Stimulated activated CD8-positive, alpha-beta memory T cell treated with anti-CD3 and anti-CD28 coated beads, Interleukin-4, amount 100 ng/mL, for 48 hours (primary cell): Measurements from ENCODE around the gene SCT.
"Not testable (repeated sequence)": the region's sequence is repeated elsewhere in the genome, so short reads cannot be mapped to it uniquely, and the experiment has no call there.

Source experiments
- DNase-seq: peaks from one replicate; pipeline ENCODE4 v3.0.0-alpha.2; 2020

SCT gene

GRCh38 chr11:626475-627307 lies at the start of gene SCT:
Gene SCT, minus strand, starts transcription at chr11:627181. Its CDS starts 38 bp downstream, at chr11:627143.
- DNase-seq, result no peak

GRCh38 chr11:674406-674805 lies 47.4 kb upstream of the SCT start:
- no peak for DNase-seq

GRCh38 chr11:673866-674265 lies 46.9 kb upstream of the SCT start:
- no peak for DNase-seq

- DNase-seq, result no peak
Observed at GRCh38 chr11:665704-666281, 38.8 kb upstream of the SCT start.

- DNase-seq, result no peak
Observed at GRCh38 chr11:665062-665703, 38.2 kb upstream of the SCT start.

- peak; percentile 67 for DNase-seq
Observed at GRCh38 chr11:662689-663274, 35.8 kb upstream of the SCT start.

DNA sequence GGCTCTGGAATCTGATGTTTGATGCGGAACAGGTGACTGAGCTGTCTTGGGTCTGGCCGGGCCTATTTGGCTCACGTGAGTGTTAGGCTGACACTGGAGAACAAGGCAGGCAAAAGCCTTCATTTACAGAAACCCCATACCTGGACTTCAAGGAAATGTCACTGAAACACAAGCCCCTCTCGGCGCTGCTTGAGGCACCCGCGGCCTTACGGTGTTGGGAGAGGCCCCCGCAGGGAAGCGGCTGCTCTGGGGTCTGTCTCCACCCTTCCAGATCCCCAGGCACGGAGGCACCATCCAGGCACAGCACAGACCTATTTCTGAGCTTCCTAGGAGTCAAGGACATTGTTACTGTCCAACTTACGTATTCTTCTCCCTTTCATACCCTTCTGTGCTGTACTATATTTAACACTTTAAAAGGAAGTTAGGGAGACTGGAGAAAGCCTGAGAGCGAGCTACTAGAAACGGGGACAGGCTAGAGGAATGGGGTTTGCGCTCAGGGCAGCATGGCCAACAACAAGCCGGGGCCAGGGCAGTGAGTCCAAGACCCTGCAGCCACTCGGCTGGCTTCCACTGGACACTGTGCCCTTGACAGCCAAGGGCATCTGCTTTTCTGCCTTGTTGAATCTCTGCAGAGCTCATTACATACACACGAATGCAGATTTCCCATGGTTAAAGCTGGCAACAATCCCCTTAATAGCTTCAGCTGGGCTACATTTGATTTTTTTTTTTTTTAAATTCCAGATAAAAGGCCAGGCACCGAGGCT lies 33.9 kb upstream of the SCT start:
- no peak for DNase-seq

DNA sequence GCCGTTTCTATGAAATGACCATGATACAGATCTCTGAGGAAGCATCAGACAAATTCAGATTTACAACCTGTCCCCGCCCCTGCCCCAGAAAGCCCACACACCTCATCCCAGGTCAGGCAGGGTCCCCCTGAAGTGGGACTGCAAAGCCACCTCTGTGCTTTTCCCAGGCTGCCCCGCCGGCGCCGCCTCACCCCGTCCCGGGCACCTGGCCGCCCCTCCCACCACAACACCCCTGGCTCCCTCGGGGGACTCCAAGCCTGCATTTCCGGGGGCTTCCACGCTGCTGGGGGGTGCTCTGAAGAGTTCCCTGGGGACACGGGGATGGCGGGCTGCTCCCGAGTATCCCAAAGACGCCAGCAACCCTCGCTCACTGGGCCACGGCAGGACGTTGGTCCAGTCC lies 33.3 kb upstream of the SCT start:
- no peak for DNase-seq

DNA sequence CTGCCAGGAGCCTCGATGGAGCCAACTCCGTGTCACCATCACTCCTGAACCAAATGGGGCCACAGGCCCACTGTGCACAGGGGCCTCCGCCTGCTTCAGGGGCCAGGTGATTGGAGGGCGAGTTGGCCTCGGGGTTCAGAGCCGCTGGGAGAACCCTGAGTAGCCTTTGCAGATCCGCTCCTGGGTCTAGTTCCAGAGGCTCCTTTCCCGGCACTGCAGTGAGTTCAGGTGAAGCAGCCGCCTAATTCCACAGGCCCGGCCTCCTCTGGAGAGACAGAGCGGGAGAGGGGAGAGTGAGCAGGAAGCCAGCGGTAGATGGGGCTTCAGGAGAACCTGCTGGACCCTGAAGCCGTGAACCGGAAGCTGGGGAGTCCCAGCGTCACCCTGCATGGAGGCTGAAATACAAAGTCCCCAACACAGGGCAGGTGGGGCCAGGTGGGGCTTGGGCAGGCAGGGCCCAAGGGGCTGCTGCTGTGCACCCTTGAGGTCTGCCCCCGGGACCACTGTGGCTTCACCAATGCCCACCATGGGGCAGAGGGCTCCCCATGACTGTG lies 32.6 kb upstream of the SCT start:
- DNase-seq, result no peak

GRCh38 chr11:657691-658126 lies 30.7 kb upstream of the SCT start:
- DNase-seq, result no peak

DNA sequence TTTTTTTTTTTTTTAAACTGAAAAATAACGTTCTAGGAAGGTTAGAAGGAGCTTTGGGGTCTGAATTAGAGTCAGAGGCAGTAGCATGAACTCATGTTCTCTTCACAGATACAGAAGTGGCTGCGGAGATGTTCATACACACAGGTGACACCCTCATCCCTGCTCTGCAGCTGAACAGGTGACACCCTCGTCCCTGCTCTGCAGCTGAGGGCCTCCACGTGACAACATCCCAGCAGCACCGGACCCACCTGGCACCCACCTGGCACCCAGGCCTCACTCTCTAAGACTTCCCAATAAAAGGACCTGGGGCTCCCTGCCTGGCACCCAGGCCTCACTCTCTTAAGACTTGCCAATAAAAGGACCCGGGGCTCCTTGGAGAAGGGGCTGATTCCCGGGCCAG lies 29.9 kb upstream of the SCT start:
- DNase-seq, result no peak

DNA sequence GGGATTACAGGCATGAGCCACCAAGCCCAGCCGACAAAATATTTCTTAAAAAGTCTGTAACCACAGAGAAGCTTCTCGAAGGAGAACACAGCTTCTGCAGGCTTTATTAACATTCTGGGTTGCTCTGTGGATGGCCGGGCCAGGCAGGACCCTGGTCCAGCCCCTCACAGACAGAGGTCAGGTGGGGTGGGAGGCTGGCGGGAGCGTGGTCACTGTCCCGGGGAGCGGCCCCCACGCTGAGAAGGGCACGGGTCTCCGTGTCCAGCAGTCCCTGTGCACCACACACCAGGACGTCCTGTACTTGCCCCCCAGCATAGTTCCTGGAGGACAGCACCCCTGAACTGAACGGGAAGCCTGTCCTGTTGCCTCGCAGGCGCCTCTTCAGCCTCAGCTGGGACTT lies 29.4 kb upstream of the SCT start:
- DNase-seq, result no peak

GRCh38 chr11:655036-655726 lies 28.2 kb upstream of the SCT start:
- no peak for DNase-seq

DNA sequence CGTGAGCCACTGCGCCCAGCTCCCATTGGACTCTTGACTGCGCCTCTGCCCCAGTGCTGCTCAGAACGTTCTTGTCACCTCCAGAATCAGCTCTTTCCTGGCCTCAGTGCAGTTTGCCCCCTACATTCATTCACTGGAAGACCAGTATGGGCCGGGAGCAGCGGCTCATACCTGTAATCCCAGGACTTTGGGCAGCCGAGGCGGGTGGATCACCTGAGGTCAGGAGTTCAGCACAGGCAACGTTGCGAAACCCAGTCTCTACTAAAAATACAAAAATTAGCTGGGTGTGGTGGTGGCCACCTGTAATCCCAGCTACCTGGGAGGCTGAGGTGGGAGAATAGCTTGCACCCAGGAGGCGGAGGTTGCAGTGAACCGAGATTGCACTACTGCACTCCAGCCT lies 27.5 kb upstream of the SCT start:
- not testable (repeated sequence) for DNase-seq

DNA sequence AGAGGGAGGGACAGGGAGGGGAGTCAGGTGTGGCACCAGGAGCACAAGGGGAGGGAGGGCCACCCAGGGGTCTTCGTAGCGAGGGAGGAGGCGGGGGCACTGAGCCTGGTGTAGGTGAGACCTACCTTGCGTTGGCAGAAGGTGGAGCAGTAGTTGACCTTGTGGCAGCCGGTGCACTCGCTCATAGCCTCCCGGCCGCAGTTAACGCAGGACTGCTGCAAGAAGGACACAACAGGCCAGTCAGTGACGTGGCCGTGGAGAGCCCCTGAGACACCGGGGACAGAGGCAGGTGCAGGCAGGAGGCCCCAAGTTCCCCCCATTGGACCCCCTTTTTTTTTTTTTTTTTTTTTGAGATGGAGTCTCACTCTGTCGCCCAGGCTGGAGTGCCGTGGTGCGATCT lies 26.9 kb upstream of the SCT start:
- no peak for DNase-seq

- DNase-seq, result not testable (repeated sequence)
Observed at GRCh38 chr11:653136-653535, 26.2 kb upstream of the SCT start.

GRCh38 chr11:650482-650881 lies 23.5 kb upstream of the SCT start:
- DNase-seq, result no peak

GRCh38 chr11:647672-648158 lies 20.7 kb upstream of the SCT start:
- not testable (repeated sequence) for DNase-seq

DNA sequence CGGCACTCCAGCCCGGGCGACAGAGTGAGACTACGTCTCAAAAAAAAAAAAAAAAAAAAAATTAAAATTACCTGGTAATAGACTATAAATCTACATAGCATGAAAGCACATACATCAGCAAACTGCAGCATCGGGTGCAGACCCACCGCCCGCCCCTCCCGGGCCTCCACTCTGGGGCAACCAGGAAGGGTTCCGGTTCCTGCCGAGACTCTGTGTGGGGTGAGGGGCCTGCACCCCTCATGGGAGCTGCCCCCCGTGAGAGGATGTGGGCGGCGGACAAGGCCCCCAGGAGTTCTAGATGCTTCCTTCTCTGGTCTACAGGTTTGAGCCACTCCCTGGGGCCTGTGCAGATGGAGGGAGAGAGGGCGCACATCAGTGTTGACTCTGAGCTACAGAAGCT lies 19.2 kb upstream of the SCT start:
- DNase-seq, result no peak

GRCh38 chr11:645536-645935 lies 18.6 kb upstream of the SCT start:
- DNase-seq, result no peak

GRCh38 chr11:643849-644738 lies 17.1 kb upstream of the SCT start:
- no peak for DNase-seq
